ENCODE results near the gene ABCG4. TPM values are rescaled to one million over a fixed set of nuclear protein-coding genes. Genes with fewer than 3 reads are reported as not detected.

Gene ABCG4
- total and polyA plus RNA-seq, 2 experiments from 2014 or later = 0.58 to 1.0 TPM

- H3K27ac Mint-ChIP-seq = peak within 1 kb of the TSS; percentile 93
- H2AFZ ChIP-seq = peak within 1 kb of the TSS; percentile 94
- H3K27me3 ChIP-seq (ENCODE audit: insufficient read depth) = no peaks in the 10 kb centered on the region
- H3K79me2 ChIP-seq (replicated peaks; ENCODE audit: insufficient read depth) = peaks cover 42% of the 10 kb centered on the region
- peaks cover 2% of the 10 kb centered on the region; the same call in 1 of the 3 replicates for H3K9me3 Mint-ChIP-seq
- peak within 1 kb of the TSS; percentile 93 for H3K4me2 ChIP-seq
- peaks cover 40% of the 10 kb centered on the region for H3K4me1 ChIP-seq (ENCODE audit: insufficient read depth)
- H3K36me3 Mint-ChIP-seq (ENCODE audit: low read depth) = peaks cover 5% of the 10 kb centered on the region; the same call in 1 of the 3 replicates
- peaks cover 10% of the 10 kb centered on the region for H3F3A ChIP-seq (replicated peaks; ENCODE audit: low read depth)
- peaks cover 27% of the 10 kb centered on the region for H4K20me1 ChIP-seq (replicated peaks; ENCODE audit: insufficient read depth)
- ATAC-seq (peak; percentile 76), DNase-seq (ENCODE audit: low spot score) (peak; percentile 96)
- H3K4me3 Mint-ChIP-seq = peak within 1 kb of the TSS; percentile 95
- peaks cover 5% of the 10 kb centered on the region for H3K27me3 Mint-ChIP-seq (ENCODE audit: insufficient read depth, low read depth, poor library complexity)
- H3K4me3 ChIP-seq = peak within 1 kb of the TSS; percentile 87
- TF ChIP-seq CTCF (conservative IDR thresholded peaks at IDR 0.05; ENCODE audit: low read depth in 2 of 2) (peak; percentile 67 to 80), POLR2AphosphoS5 (IDR thresholded peaks at IDR 0.05; ENCODE audit: low read depth) (peak; percentile 68), STAT1 (IDR thresholded peaks at IDR 0.05; ENCODE audit: unreplicated experiment) (no peak)
- peak within 1 kb of the TSS; percentile 99 for H3K27ac ChIP-seq (ENCODE audit: low read depth)
- H3K9me2 ChIP-seq (ENCODE audit: insufficient read depth) = no peaks in the 10 kb centered on the region
- H3K36me3 ChIP-seq (ENCODE audit: insufficient read depth) = no peaks in the 10 kb centered on the region
- H3K4me1 Mint-ChIP-seq = peaks cover 27% of the 10 kb centered on the region
Observed at GRCh38 chr11:119205574-119206510, 57.0 kb downstream of the ABCG4 start, which contains the start of gene CBL. Gene CBL (plus strand): TSS chr11:119206339. CDS start chr11:119206418, 79 bp downstream.

- Histone ChIP-seq H3K36me3 (ENCODE audit: insufficient read depth) (no peaks in the 10 kb centered on the region), H2AFZ (0 out of 2 replicates have a peak overlapping the region, but pooled peaks have one; percentile 39), H3K4me3 (peak overlapping the region; percentile 87), H3K27ac (ENCODE audit: low read depth) (peak overlapping the region; percentile 99), H3F3A (replicated peaks; ENCODE audit: low read depth) (peaks cover 10% of the 10 kb centered on the region), H3K4me1 (ENCODE audit: insufficient read depth) (peaks cover 40% of the 10 kb centered on the region), H3K79me2 (replicated peaks; ENCODE audit: insufficient read depth) (peaks cover 51% of the 10 kb centered on the region), H3K4me2 (peak overlapping the region; percentile 93), H3K27me3 (ENCODE audit: insufficient read depth) (no peaks in the 10 kb centered on the region), H3K9me2 (ENCODE audit: insufficient read depth) (no peaks in the 10 kb centered on the region), H4K20me1 (replicated peaks; ENCODE audit: insufficient read depth) (peaks cover 27% of the 10 kb centered on the region)
- peaks cover 5% of the 10 kb centered on the region for H3K27me3 Mint-ChIP-seq (ENCODE audit: insufficient read depth, low read depth, poor library complexity)
- H3K36me3 Mint-ChIP-seq (ENCODE audit: low read depth) = peaks cover 5% of the 10 kb centered on the region; the same call in 1 of the 3 replicates
- peak overlapping the region; percentile 93 for H3K27ac Mint-ChIP-seq
- TF ChIP-seq ETS1 (IDR thresholded peaks at IDR 0.05) = 0 out of 2 replicates have a peak, but pooled peaks have one; percentile 9
- no peak for TF ChIP-seq STAT1 (IDR thresholded peaks at IDR 0.05; ENCODE audit: unreplicated experiment)
- peaks cover 2% of the 10 kb centered on the region; the same call in 1 of the 3 replicates for H3K9me3 Mint-ChIP-seq
- ATAC-seq = peak; percentile 72
- peak; percentile 77 for DNase-seq (ENCODE audit: low spot score)
- peak overlapping the region; percentile 95 for H3K4me3 Mint-ChIP-seq
- H3K4me1 Mint-ChIP-seq = peaks cover 27% of the 10 kb centered on the region
Observed at GRCh38 chr11:119206511-119207414, 57.9 kb downstream of the ABCG4 start.

Measured in GM23338 (cell line).